ENCODE data around the gene RALGAPA1.

DNA sequence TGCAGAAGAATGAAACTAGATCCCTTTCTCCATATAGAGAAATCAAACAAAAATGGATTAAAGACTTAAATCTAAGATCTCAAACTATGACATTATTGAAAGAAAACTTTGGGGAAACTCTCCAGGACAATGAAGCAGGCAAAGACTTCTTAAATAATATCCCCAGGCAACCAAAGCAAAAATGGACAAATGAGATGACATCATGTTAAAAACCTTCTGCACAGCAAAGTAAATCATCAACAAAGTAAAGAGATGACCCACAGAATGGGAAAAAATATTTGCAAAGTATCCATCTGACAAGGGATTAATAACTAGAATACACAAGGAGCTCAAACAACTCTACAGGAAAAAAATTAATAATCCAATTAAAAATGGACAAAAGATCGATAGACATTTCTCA is 101.0 kb downstream of the RALGAPA1 start:
- TF ChIP-seq ZNF274 (IDR thresholded peaks at IDR 0.05; ENCODE audit: low read depth, low read length) (no peak), YY1 (IDR thresholded peaks at IDR 0.05; ENCODE audit: insufficient read depth, insufficient read length) (no peak), SUZ12 (IDR thresholded peaks at IDR 0.05; ENCODE audit: extremely low read depth, insufficient read depth, insufficient read length) (no peak)
